ENCODE data around the gene RAPGEF4. TPM values are rescaled to one million over a fixed set of nuclear protein-coding genes. Genes with fewer than 3 reads are reported as not detected.

Gene RAPGEF4
- total RNA-seq, 1 experiment from 2014 or later: not detected

DNA sequence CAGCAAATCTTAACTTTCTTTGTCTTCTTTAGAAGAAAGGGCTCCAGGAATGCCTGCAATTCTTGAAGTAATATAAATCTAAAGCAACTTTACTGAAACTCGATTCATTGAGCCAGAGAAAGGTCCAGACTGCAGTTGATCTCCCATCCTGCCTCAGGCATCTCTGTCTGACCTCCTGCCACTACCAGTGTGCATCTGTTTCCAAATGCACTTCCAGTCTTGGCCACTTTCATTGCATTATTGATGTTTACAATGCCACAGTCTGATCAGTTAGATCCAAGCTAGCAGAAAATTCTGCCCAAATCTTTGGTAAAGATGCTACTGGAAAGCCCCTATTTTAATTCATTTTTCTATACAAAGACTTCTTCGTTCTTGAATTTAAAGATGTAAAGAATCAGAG, 158.0 kb downstream of the RAPGEF4 start:
- no peaks in the 10 kb centered on the region for H3K9me3 Mint-ChIP-seq (ENCODE audit: unreplicated experiment)
- peaks cover 84% of the 10 kb centered on the region for H3K27me3 Mint-ChIP-seq (ENCODE audit: insufficient read depth, unreplicated experiment)
- DNase-seq (ENCODE audit: unreplicated experiment): no peak
- ChIA-PET CTCF (no interaction called here), POLR2A (no interaction called here)
- BruUV-seq (replicated peaks): no TSS peak
- H3K27ac Mint-ChIP-seq (ENCODE audit: low read depth, unreplicated experiment): no peak overlapping the region
- no peak overlapping the region for H3K4me3 Mint-ChIP-seq (ENCODE audit: unreplicated experiment)
- TF ChIP-seq, protein P1, sequence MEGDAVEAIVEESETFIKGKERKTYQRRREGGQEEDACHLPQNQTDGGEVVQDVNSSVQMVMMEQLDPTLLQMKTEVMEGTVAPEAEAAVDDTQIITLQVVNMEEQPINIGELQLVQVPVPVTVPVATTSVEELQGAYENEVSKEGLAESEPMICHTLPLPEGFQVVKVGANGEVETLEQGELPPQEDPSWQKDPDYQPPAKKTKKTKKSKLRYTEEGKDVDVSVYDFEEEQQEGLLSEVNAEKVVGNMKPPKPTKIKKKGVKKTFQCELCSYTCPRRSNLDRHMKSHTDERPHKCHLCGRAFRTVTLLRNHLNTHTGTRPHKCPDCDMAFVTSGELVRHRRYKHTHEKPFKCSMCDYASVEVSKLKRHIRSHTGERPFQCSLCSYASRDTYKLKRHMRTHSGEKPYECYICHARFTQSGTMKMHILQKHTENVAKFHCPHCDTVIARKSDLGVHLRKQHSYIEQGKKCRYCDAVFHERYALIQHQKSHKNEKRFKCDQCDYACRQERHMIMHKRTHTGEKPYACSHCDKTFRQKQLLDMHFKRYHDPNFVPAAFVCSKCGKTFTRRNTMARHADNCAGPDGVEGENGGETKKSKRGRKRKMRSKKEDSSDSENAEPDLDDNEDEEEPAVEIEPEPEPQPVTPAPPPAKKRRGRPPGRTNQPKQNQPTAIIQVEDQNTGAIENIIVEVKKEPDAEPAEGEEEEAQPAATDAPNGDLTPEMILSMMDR (IDR thresholded peaks at IDR 0.05; ENCODE audit: unreplicated experiment): no peak
- no peaks in the 10 kb centered on the region for H3K36me3 Mint-ChIP-seq (ENCODE audit: insufficient read depth, unreplicated experiment)
- H3K4me1 Mint-ChIP-seq (ENCODE audit: insufficient read depth, unreplicated experiment): no peaks in the 10 kb centered on the region
- intact Hi-C loops (cut with micrococcal nuclease): no loop called here

DNA sequence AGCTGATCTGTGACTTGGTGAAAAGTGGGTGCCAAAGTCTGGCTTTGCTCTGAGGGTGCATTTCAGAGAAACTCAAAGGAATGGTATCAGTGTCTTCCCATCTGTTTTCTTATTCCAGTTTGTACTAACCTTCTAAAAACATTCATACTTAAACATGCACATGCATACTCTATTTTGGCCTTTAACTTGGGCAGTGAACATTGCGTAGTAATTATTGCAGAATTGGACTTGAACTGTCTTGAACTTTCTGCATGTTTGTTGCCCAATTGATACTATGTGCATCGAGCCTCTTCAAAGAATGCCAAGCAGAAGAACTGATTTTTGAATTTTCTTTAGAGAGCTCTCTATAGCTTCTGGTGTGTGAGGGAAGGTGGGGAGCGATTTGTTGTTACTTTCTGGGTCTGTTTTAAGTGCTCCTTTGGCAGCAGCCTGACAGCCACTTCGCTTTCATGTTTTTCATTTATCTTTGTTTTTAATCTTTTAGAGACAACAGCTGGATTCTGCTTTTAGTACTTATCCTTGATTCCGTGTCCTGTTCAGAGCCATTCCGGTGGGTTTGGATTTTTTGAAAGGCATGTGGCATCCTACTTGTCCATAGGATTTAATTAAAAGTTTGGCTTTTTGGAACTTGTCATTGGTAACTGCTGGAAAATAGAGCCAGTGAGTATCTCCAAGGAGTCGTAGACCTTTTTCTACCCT, 159.2 kb downstream of the RAPGEF4 start:
- intact Hi-C loops (cut with micrococcal nuclease): no loop called here
- DNase-seq (ENCODE audit: unreplicated experiment): no peak
- Mint-ChIP-seq H3K27me3 (ENCODE audit: insufficient read depth, unreplicated experiment) (peaks cover 91% of the 10 kb centered on the region), H3K4me1 (ENCODE audit: insufficient read depth, unreplicated experiment) (no peaks in the 10 kb centered on the region), H3K36me3 (ENCODE audit: insufficient read depth, unreplicated experiment) (no peaks in the 10 kb centered on the region), H3K27ac (ENCODE audit: low read depth, unreplicated experiment) (no peak overlapping the region), H3K9me3 (ENCODE audit: unreplicated experiment) (no peaks in the 10 kb centered on the region), H3K4me3 (ENCODE audit: unreplicated experiment) (no peak overlapping the region)
- no TSS peak for BruUV-seq (replicated peaks)
- TF ChIP-seq, protein P1 (IDR thresholded peaks at IDR 0.05; ENCODE audit: unreplicated experiment): no peak
- ChIA-PET CTCF (interaction anchor here (0.6 kb wide), 1 partner anchor 20 kb away, joined by 3 read pairs; no protein-coding TSS in a partner anchor), POLR2A (interaction anchor here (0.6 to 0.7 kb wide), 2 partner anchors 18 to 1288 kb away, joined by 3 read pairs; no protein-coding TSS in a partner anchor)

DNA sequence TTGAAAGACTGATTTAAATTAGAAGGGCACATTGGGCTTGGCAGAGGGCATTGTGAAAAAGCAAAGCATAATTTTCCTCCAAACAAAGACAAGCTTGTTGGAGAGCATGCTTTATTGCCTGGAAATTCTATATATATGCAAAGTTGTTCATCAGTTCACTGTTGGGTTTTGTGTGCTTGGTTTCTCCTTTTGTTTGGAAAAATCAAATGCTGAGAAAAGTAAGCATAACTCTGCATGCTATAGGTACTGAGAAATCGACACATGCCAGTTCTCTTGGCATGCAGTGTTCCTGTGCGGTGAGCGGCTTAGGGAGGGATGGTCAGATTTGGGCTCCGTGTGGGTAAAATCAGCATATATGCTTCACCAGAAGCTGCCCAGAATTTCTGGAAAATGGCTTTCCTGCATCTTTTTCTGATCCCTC, 161.0 kb downstream of the RAPGEF4 start:
- intact Hi-C loops (cut with micrococcal nuclease): no loop called here
- no peaks in the 10 kb centered on the region for H3K9me3 Mint-ChIP-seq (ENCODE audit: unreplicated experiment)
- H3K27ac Mint-ChIP-seq (ENCODE audit: low read depth, unreplicated experiment): no peak overlapping the region
- no peaks in the 10 kb centered on the region for H3K4me1 Mint-ChIP-seq (ENCODE audit: insufficient read depth, unreplicated experiment)
- H3K27me3 Mint-ChIP-seq (ENCODE audit: insufficient read depth, unreplicated experiment): peaks cover 85% of the 10 kb centered on the region
- ChIA-PET POLR2A (interaction anchor here (1.5 kb wide), 1 partner anchor 29 kb away, joined by 5 read pairs; no protein-coding TSS in a partner anchor), CTCF (interaction anchor here (0.6 to 0.9 kb wide), 3 partner anchors 35 to 96 kb away, joined by 3 to 4 read pairs (median 3); no protein-coding TSS in a partner anchor)
- no peak overlapping the region for H3K4me3 Mint-ChIP-seq (ENCODE audit: unreplicated experiment)
- BruUV-seq (replicated peaks): no TSS peak
- no peaks in the 10 kb centered on the region for H3K36me3 Mint-ChIP-seq (ENCODE audit: insufficient read depth, unreplicated experiment)
- TF ChIP-seq, protein P1 (IDR thresholded peaks at IDR 0.05; ENCODE audit: unreplicated experiment): no peak
- no peak for DNase-seq (ENCODE audit: unreplicated experiment)

DNA sequence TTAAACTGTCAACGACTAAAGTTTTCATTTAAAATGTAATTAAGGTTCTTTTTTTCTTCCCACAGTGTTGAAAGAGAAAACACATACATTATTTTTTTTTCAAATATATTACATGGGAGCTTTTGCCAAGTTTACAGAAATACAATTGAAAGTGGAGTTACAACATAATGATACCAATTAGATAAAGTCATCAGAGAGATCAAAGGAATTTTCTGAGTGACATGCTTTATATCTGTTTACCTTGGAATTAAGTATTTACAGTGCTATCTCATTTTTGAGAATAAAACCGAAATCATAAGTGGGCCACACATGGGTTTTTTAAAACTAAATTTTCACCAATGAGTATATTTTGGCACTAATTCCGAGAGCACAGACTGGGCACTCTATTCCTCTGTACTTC, 165.2 kb downstream of the RAPGEF4 start:
- Mint-ChIP-seq H3K9me3 (ENCODE audit: unreplicated experiment) (no peaks in the 10 kb centered on the region), H3K4me3 (ENCODE audit: unreplicated experiment) (no peak overlapping the region), H3K4me1 (ENCODE audit: insufficient read depth, unreplicated experiment) (no peaks in the 10 kb centered on the region), H3K27me3 (ENCODE audit: insufficient read depth, unreplicated experiment) (peaks cover 50% of the 10 kb centered on the region), H3K27ac (ENCODE audit: low read depth, unreplicated experiment) (no peak overlapping the region), H3K36me3 (ENCODE audit: insufficient read depth, unreplicated experiment) (no peaks in the 10 kb centered on the region)
- TF ChIP-seq, protein P1 (IDR thresholded peaks at IDR 0.05; ENCODE audit: unreplicated experiment): no peak
- DNase-seq (ENCODE audit: unreplicated experiment): no peak
- CTCF ChIA-PET: interaction anchor here (1.5 to 2.0 kb wide), 3 partner anchors 31 to 94 kb away, joined by 5 to 10 read pairs (median 6); no protein-coding TSS in a partner anchor
- POLR2A ChIA-PET: interaction anchor here (0.9 kb wide), 1 partner anchor 13 kb away, joined by 3 read pairs; no protein-coding TSS in a partner anchor
- intact Hi-C loops (cut with micrococcal nuclease): no loop called here
- BruUV-seq (replicated peaks): no TSS peak

Data from MCF 10A (cell line).